OCI-LY1 (cell line): Measurements from ENCODE around the gene ZNF165.

Experiments
- H2AFZ ChIP-seq: fragments of 200-600 bp; sonication (generic), shearing (Covaris generic); 2 replicates; pipeline ENCODE4 v1.6.0; 2014; ENCODE audit warnings: antibody characterized with exemption, mild to moderate bottlenecking, low read length
- H3F3A ChIP-seq: fragments of 200-600 bp; sonication (generic), shearing (Covaris generic); 2 replicates; pipeline ENCODE4 v1.6.0; 2014; ENCODE audit warnings: mild to moderate bottlenecking, antibody characterized with exemption, low read length, moderate library complexity; ENCODE audit not compliant: insufficient read depth
- H3K27ac ChIP-seq: fragments of 200-600 bp; sonication (generic); 2 replicates; pipeline ENCODE4 v1.5.1; 2014; ENCODE audit warnings: low read length, mixed run types, mild to moderate bottlenecking, low read depth; ENCODE audit not compliant: poor library complexity, severe bottlenecking
- H3K27me3 ChIP-seq: fragments of 200-600 bp; sonication (generic); 2 replicates; pipeline ENCODE4 v1.6.0; 2014; ENCODE audit warnings: antibody characterized with exemption, mild to moderate bottlenecking, low read length, moderate library complexity; ENCODE audit not compliant: insufficient read depth
- H3K36me3 ChIP-seq: fragments of 200-600 bp; sonication (generic); 2 replicates; pipeline ENCODE4 v1.6.1; 2014; ENCODE audit warnings: mild to moderate bottlenecking, antibody characterized with exemption, low read length, moderate library complexity, mixed read lengths; ENCODE audit not compliant: insufficient read depth
- H3K4me1 ChIP-seq: fragments of 200-600 bp; sonication (generic); 2 replicates; pipeline ENCODE4 v1.5.1; 2014; ENCODE audit warnings: mild to moderate bottlenecking, low read length, moderate library complexity; ENCODE audit not compliant: insufficient read depth, severe bottlenecking
- H3K4me2 ChIP-seq: fragments of 200-600 bp; sonication (generic), shearing (Covaris generic); 2 replicates; pipeline ENCODE4 v1.6.1; 2014; ENCODE audit warnings: low read length
- H3K4me3 ChIP-seq: fragments of 200-600 bp; sonication (generic); 2 replicates; pipeline ENCODE4 v1.5.1; 2014; ENCODE audit warnings: low read length, low read depth, mild to moderate bottlenecking, mixed read lengths; ENCODE audit not compliant: poor library complexity, severe bottlenecking
- H3K79me2 ChIP-seq: fragments of 200-600 bp; shearing (Covaris generic); 2 replicates; pipeline ENCODE4 v1.6.1; 2016; ENCODE audit warnings: mixed run types, low read length, mixed read lengths; ENCODE audit not compliant: insufficient read depth
- H3K9ac ChIP-seq: fragments of 200-600 bp; sonication (generic), shearing (Covaris generic); 2 replicates; pipeline ENCODE4 v1.6.1; 2014; ENCODE audit warnings: mild to moderate bottlenecking, low read length, mixed read lengths
- H3K9me2 ChIP-seq: fragments of 200-600 bp; sonication (generic), shearing (Covaris generic); 2 replicates; pipeline ENCODE4 v1.6.1; 2014; ENCODE audit warnings: low read depth, mild to moderate bottlenecking, low read length, mixed read lengths
- H3K9me3 ChIP-seq: fragments of 200-600 bp; shearing (Covaris generic); 2 replicates; pipeline ENCODE4 v1.6.1; 2014; ENCODE audit warnings: low read length, mixed read lengths
- H4K20me1 ChIP-seq: fragments of 200-600 bp; sonication (generic), shearing (Covaris generic); 2 replicates; pipeline ENCODE4 v1.6.0; 2016; ENCODE audit warnings: mild to moderate bottlenecking, low read length; ENCODE audit not compliant: insufficient read depth
- CTCF ChIP-seq: fragments of 200-600 bp; sonication (generic), shearing (Covaris generic); IDR thresholded peaks from 2 replicates; pipeline ENCODE4 v1.5.1; 2017; ENCODE audit warnings: mild to moderate bottlenecking, antibody characterized with exemption, low read length, moderate library complexity, mixed read lengths
- EZH2 ChIP-seq: fragments of 200-600 bp; sonication (generic), shearing (Covaris generic); IDR thresholded peaks from 2 replicates; pipeline ENCODE4 v1.8.0; 2017; ENCODE audit warnings: borderline replicate concordance, mixed run types, mild to moderate bottlenecking, antibody characterized with exemption, low read length, moderate library complexity, mixed read lengths

ZNF165 gene

GRCh38 chr6:28080631-28081485 lies 490 bp downstream of the ZNF165 start:
- Histone ChIP-seq H3F3A (no peaks in the 10 kb centered on the region), H2AFZ (peak overlapping the region; percentile 93; the same call in 1 of the 2 replicates), H4K20me1 (no peaks in the 10 kb centered on the region), H3K4me3 (peak overlapping the region; percentile 95), H3K9ac (peak overlapping the region; percentile 93), H3K36me3 (peaks cover 7% of the 10 kb centered on the region), H3K9me2 (no peaks in the 10 kb centered on the region), H3K27me3 (no peaks in the 10 kb centered on the region), H3K9me3 (no peaks in the 10 kb centered on the region; the same call in 1 of the 2 replicates), H3K4me2 (peak overlapping the region; percentile 99), H3K79me2 (no peaks in the 10 kb centered on the region), H3K27ac (peak overlapping the region; percentile 67), H3K4me1 (peaks cover 19% of the 10 kb centered on the region)
- TF ChIP-seq EZH2: no peak
- TF ChIP-seq CTCF: no peak

GRCh38 chr6:28081486-28081751 lies 1.1 kb downstream of the ZNF165 start:
- Histone ChIP-seq H3K9me3 (no peaks in the 10 kb centered on the region; the same call in 1 of the 2 replicates), H2AFZ (peak overlapping the region; percentile 93; the same call in 1 of the 2 replicates), H3K9me2 (no peaks in the 10 kb centered on the region), H3K27me3 (no peaks in the 10 kb centered on the region), H3K9ac (peak overlapping the region; percentile 93), H3K79me2 (no peaks in the 10 kb centered on the region), H3K4me2 (peak overlapping the region; percentile 99), H3F3A (no peaks in the 10 kb centered on the region), H3K4me3 (peak overlapping the region; percentile 95), H3K36me3 (peaks cover 12% of the 10 kb centered on the region), H3K4me1 (peaks cover 19% of the 10 kb centered on the region), H3K27ac (peak overlapping the region; percentile 67), H4K20me1 (no peaks in the 10 kb centered on the region)
- TF ChIP-seq EZH2 (no peak), CTCF (no peak)

GRCh38 chr6:28082939-28083338 lies 2.6 kb downstream of the ZNF165 start:
- no peak overlapping the region for H3K4me3 ChIP-seq
- H3K4me1 ChIP-seq: peaks cover 19% of the 10 kb centered on the region
- H3K4me2 ChIP-seq: no peak overlapping the region
- H3K9me3 ChIP-seq: peaks cover 5% of the 10 kb centered on the region; the same call in 1 of the 2 replicates
- H3K9me2 ChIP-seq: no peaks in the 10 kb centered on the region
- no peaks in the 10 kb centered on the region for H3K27me3 ChIP-seq
- no peak overlapping the region for H3K27ac ChIP-seq
- H2AFZ ChIP-seq: no peak overlapping the region
- no peaks in the 10 kb centered on the region for H4K20me1 ChIP-seq
- peaks cover 28% of the 10 kb centered on the region for H3K36me3 ChIP-seq
- no peaks in the 10 kb centered on the region for H3F3A ChIP-seq
- TF ChIP-seq CTCF (no peak), EZH2 (no peak)
- H3K79me2 ChIP-seq: no peaks in the 10 kb centered on the region
- H3K9ac ChIP-seq: no peak overlapping the region
